Diencephalon (tissue), 1 donor: Measurements from ENCODE around the gene CFAP73. TPM values are rescaled to one million over a fixed set of nuclear protein-coding genes. Genes with fewer than 3 reads are reported as not detected.

Experiments used
- small RNA-seq: library from RNA; depleted of rRNA; stranded (forward); fragments of <200 nt; gene quantifications from one replicate; pipeline ENCODE3, GENCODE V24; 2014
- total RNA-seq: library from RNA; depleted of rRNA; stranded (reverse); fragments of >200 nt; gene quantifications from one replicate; pipeline ENCODE4 v1.2.3, GENCODE V29; 2014

The CFAP73 gene
- 3.7 TPM for total RNA-seq

GRCh38 chr12:113149361-113150150 lies at the start of gene CFAP73:
Gene CFAP73 (plus strand): TSS chr12:113149724. CDS start chr12:113149858, 134 bp downstream.

GRCh38 chr12:113135178-113136127 lies 14.1 kb upstream of the CFAP73 start, which contains the start of gene RASAL1:
Gene RASAL1 (minus strand): TSS chr12:113135761. CDS start chr12:113135462, 299 bp downstream.

GRCh38 chr12:113185180-113186032 lies 35.9 kb downstream of the CFAP73 start, which contains the start of the genes DDX54 and RITA1:
Gene DDX54 (minus strand): TSS chr12:113185478. CDS start chr12:113185451, 27 bp downstream.
Gene RITA1 (plus strand): TSS chr12:113185721. CDS start chr12:113186747, 1,026 bp downstream.

Small RNAs within 50 kb of the gene (small RNA-seq; reads per million reads assigned to genes)
- gene MIR7106 (not detected), gene RF00019 (not detected)

Other genes starting within 250 kb of the CFAP73 start
- gene OAS1, start 242.8 kb upstream of the CFAP73 start, total RNA-seq: 11.5 TPM
- 3.5 TPM for gene OAS3, start 211.2 kb upstream of the CFAP73 start, total RNA-seq
- gene OAS2, start 171.2 kb upstream of the CFAP73 start, total RNA-seq: 3.2 TPM
- gene DTX1, start 93.0 kb upstream of the CFAP73 start, total RNA-seq: 34.8 TPM
- 6.5 TPM for gene RASAL1, start 14.0 kb upstream of the CFAP73 start, total RNA-seq
- 20.5 TPM for gene DDX54, start 35.8 kb downstream of the CFAP73 start, total RNA-seq
- 20.8 TPM for gene RITA1, start 36.0 kb downstream of the CFAP73 start, total RNA-seq
- 9.7 TPM for gene TPCN1, start 71.7 kb downstream of the CFAP73 start, total RNA-seq
- 4.6 TPM for gene SLC8B1, start 185.4 kb downstream of the CFAP73 start, total RNA-seq
- gene PLBD2, start 208.9 kb downstream of the CFAP73 start, total RNA-seq: 19.4 TPM